Fibroblast of villous mesenchyme (primary cell): Measurements from ENCODE around the gene SLC48A1. TPM values are rescaled to one million over a fixed set of nuclear protein-coding genes. Genes with fewer than 3 reads are reported as not detected.
"Not testable (repeated sequence)": the region's sequence is repeated elsewhere in the genome, so short reads cannot be mapped to it uniquely, and the experiment has no call there.

Experiments used
- DNase-seq: peaks from one replicate; pipeline ENCODE4 v3.0.0-alpha.2; 2010; ENCODE audit warnings: low read depth
- H3K4me3 ChIP-seq: 2 replicates; pipeline ENCODE4 v1.5.1; 2011; ENCODE audit warnings: low read depth, mild to moderate bottlenecking, low read length
- total RNA-seq: library from RNA; depleted of rRNA; stranded (reverse); fragments of >200 nt; gene quantifications from 2 replicates; pipeline ENCODE4 v1.2.3, GENCODE V29; 2012
- TF ChIP-seq, protein P1 (sequence below): IDR thresholded peaks from 2 replicates; pipeline ENCODE4 v1.5.1; 2012; ENCODE audit warnings: low read depth, mild to moderate bottlenecking, low read length; ENCODE audit not compliant: insufficient read depth

SLC48A1 gene
- total RNA-seq, 1 donor: 19.4 TPM

DNA sequence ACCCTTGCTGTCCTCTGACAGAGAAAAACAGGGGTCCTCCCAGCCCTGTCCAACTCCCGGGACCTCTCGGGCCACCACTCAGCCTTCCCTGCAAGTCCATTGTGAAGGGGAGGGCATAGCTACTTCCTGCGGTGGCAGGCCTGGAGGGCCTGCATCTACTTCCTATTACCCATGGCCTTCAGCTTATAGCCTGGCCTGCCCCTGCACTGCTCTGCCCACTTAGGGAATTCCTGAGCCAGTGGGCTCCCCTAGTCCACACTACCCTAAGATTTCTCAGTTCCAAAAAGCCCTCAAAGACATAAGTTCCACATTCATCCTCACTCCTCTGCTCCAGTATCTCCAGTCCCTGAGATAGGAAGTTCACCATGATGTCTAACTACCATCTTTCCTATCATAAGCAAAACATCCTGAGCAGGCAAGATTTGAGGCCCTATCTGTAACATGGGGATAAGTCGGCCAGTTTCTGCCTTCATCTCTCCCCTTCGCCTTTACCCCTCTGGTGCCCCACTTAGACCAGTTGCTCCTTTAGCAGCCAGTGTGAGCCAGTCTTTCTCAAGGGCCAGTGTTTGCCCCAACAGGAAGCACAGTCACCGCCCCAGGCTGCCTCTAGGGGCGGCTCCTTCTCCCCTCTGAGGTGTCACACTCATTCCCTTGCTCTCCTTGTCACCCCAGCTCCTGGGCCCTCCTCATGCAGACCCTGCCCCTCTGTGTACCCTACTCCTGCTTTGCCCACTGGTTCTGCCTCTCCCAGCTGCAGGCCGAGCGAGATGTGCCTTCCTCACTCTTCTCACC is 35.7 kb downstream of the SLC48A1 start:
- DNase-seq: no peak
- no peak overlapping the region for H3K4me3 ChIP-seq
- TF ChIP-seq, protein P1, sequence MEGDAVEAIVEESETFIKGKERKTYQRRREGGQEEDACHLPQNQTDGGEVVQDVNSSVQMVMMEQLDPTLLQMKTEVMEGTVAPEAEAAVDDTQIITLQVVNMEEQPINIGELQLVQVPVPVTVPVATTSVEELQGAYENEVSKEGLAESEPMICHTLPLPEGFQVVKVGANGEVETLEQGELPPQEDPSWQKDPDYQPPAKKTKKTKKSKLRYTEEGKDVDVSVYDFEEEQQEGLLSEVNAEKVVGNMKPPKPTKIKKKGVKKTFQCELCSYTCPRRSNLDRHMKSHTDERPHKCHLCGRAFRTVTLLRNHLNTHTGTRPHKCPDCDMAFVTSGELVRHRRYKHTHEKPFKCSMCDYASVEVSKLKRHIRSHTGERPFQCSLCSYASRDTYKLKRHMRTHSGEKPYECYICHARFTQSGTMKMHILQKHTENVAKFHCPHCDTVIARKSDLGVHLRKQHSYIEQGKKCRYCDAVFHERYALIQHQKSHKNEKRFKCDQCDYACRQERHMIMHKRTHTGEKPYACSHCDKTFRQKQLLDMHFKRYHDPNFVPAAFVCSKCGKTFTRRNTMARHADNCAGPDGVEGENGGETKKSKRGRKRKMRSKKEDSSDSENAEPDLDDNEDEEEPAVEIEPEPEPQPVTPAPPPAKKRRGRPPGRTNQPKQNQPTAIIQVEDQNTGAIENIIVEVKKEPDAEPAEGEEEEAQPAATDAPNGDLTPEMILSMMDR: peak; percentile 35

DNA sequence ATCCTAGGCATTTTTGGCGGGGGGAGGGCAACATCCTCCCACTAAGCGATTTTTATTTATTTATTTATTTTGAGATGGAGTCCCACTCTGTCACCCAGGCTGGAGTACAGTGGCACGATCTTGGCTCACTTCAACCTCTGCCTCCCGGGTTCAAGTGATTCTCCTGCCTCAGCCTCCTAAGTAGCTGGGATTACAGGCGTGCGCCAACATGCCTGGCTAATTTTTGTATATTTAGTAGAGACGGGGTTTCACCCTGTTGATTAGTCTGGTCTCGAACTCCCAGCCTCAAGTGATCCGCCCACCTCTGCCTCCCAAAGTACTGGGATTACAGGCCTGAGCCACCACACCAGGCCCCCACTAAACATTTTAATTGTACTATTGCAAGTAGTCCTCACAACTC is 36.5 kb downstream of the SLC48A1 start:
- H3K4me3 ChIP-seq, DNase-seq: not testable (repeated sequence)

DNA sequence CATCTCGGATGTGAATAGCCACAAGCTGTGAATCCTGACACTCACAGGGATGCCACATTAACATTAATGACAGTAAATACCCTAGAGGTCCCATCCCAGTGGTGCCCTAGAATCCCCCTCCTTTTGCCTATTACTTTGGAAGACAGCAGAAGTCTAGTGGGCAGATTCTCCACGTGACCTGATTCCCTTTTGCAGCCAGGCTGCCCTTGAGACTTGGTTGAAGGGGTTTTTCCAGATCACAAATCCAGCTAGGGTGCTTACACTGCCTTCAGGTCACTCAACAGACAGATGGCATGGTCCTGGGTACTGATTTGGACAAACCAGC is 38.0 kb downstream of the SLC48A1 start:
- no peak for DNase-seq
- TF ChIP-seq, protein P1: no peak
- no peak overlapping the region for H3K4me3 ChIP-seq

DNA sequence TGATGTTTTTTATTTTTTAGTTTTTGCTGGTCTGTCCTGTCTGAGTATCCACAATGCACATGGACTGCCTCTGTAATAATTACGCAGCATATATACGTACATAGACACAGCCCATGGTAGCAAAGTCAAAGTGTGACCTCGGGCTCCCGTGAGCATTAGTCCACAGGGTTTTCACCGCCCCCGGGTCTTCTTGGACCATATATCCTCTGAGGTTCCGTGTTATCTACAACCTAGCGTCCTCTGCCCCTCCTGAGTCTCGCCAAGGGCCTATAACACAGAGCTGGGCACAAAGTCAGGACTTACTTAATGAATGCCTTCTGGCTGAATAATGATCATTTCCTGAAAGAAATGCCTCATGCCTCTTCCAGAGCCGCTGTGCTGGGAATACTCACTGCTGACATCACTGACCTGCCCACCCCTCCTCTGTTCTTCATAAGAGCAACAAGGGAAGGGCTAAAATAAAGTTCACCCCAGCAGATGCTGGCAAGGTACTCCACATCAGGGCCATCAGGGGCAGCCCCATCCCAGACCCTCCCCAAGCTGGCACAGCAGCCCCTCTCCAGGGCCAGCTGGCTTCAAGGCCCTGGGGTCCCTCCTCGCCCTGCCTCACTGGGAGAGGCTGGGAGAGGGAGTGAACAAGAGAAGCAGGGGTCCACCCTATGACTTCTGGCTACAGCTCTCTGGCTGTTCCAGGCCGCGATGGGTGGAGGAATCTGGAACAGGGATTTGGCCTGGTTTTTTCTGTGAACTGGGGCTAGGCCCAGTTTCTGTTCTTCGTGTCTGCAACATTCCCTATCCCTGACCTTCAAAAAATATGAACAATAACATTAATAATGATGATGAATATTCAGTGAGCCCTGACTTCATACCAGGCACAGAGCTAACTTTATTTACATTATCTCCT is 38.8 kb downstream of the SLC48A1 start:
- H3K4me3 ChIP-seq: no peak overlapping the region
- DNase-seq: peak; percentile 88
- TF ChIP-seq, protein P1: no peak

DNA sequence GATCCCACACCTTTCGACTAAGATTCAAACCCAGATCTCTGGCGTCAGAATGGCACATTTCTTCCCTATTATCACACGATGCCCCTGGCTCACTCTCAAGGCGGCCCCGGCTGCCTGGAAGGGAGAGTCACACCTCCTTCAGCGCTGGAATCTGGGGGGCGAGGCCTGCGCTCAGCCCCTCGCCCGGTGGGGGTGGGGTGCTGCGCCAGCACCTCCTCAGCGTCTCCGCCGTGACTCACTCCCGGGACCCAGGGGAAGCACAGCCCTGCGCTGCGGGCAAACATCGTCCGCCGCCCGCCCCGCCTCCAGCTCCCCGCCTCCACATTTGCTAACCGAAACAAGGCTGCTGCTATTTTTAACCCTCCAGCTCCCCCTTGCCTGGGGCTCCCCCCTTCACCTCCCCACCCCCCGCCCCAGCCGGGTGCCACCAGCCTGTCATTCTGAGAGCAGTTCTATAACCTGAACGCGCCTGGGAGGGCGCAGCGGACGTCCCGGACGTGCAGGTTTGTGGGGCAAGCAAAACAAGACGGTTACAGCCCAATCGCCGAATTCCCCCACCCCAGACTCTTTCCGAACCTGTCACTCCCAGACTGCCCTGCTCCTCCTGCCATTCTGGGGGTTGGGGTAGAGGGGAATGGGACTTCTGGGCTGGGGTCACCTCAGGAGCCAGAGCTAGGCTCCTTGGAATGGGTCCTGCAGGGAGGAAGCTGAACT is 39.9 kb downstream of the SLC48A1 start:
- TF ChIP-seq, protein P1: no peak
- peak overlapping the region; percentile 43 for H3K4me3 ChIP-seq
- DNase-seq: peak; percentile 87

DNA sequence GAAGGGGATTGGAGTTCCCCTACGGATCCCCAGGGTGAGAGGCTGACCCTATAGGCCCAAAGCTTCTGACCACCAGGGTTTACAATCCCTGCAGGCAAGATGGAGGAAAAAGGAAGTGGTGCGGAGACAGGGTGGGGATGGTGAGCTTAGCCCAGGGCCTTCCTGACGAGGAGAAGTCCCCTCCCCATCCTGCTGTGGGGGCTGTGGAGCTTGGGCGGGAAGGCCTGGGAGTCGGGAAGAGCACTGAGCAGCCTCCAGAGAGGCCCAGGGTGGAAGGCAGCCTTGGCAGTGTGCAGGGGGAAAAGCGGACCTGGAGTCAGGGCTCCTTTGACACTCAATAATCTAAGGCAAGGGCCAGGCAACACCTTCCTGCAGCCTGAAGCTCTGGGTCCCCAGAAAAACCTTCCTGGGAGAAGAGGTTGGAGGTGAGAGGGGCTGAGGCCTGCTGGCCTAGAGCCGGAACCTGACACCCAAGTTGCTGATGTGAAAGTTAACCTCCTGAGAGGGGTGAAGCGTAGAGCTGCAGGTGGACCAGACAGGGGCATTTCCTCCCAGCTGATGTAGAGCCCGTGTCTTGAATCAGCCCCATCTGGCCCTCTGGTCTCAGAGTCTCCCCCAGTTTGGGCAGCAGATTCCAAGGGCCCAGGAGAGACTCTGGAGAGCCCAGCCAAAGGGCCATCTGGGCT is 40.6 kb downstream of the SLC48A1 start:
- peak; percentile 42 for DNase-seq
- TF ChIP-seq, protein P1: no peak
- peak overlapping the region; percentile 43 for H3K4me3 ChIP-seq
